DOHH2 (cell line): Measurements from ENCODE around the gene CCDC68.

ENCODE experiments used
- CTCF ChIP-seq: fragments of 200-600 bp; sonication (generic); IDR thresholded peaks from one replicate; pipeline ENCODE4 v1.5.1; 2014; ENCODE audit warnings: antibody characterized with exemption, mild to moderate bottlenecking, low read depth, low read length; ENCODE audit not compliant: poor library complexity, severe bottlenecking
- EZH2phosphoT487 ChIP-seq: fragments of 200-600 bp; sonication (generic); IDR thresholded peaks from 2 replicates; pipeline ENCODE4 v1.6.1; 2017; ENCODE audit warnings: borderline replicate concordance, mild to moderate bottlenecking, antibody characterized with exemption, low read length, moderate library complexity, mixed read lengths

GRCh38 chr18:54910161-54910919 lies 48.9 kb downstream of the CCDC68 start:
- TF ChIP-seq CTCF: no peak
- no peak for TF ChIP-seq EZH2phosphoT487
